ENCODE results near the gene CERT1. TPM values are rescaled to one million over a fixed set of nuclear protein-coding genes. Genes with fewer than 3 reads are reported as not detected.

CERT1 gene
- total and polyA plus RNA-seq, 2 donors (not counting 3 experiments of a cell fraction or from before 2014, with no cell fraction given) = 8.0 to 21.3 TPM

DNA sequence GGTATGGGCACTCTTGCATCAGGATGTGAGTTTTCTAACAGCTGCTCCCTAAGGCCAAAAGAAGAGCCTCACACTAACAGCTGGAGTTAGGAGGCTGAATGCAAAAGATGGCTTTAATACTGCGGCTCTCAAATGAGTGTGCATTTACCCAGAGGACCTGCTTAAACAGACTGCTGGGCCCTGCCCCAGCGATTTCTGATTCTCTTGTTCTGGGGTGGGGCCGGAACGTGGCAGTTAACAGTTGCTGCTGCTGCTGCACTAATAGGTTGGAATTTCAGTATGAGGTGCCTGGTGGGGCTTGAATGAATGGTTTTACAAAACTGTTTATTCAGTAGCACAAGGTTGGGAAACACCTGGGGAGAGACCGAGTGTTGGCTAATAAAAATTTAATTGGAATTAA lies 148.3 kb downstream of the CERT1 start:
- Histone ChIP-seq H3K4me1 (ENCODE audit: control insufficient read depth, extremely low read depth, insufficient read depth, low read length) (peaks cover 7% of the 10 kb centered on the region), H3K27me3 (ENCODE audit: control insufficient read depth in 2 of 2, insufficient read depth in 2 of 2, low read length in 2 of 2) (no peaks in the 10 kb centered on the region), H3K9me3 (replicated peaks; ENCODE audit: control insufficient read depth, insufficient read depth, low read length) (no peaks in the 10 kb centered on the region), H3K27ac (ENCODE audit: insufficient read depth, low read depth, low read length) (no peak overlapping the region), H2AFZ (ENCODE audit: low read depth, low read length) (no peak overlapping the region), H3K4me3 (replicated peaks in 1 of 3; ENCODE audit: insufficient read depth in 1 of 3, low read depth in 1 of 3, low read length in 3 of 3) (no peak overlapping the region), H3K9ac (replicated peaks; ENCODE audit: extremely low read depth, insufficient read depth, low read length) (no peak overlapping the region), H4K20me1 (replicated peaks; ENCODE audit: control insufficient read depth, extremely low read depth, insufficient read depth, low read length) (no peaks in the 10 kb centered on the region), H3K9me1 (replicated peaks; ENCODE audit: control insufficient read depth, extremely low read depth, insufficient read depth, low read length) (no peaks in the 10 kb centered on the region), H3K79me2 (ENCODE audit: control insufficient read depth, insufficient read depth, low read length) (no peaks in the 10 kb centered on the region), H3K4me2 (ENCODE audit: insufficient read depth, low read length) (no peak overlapping the region), H3K36me3 (ENCODE audit: control insufficient read depth in 2 of 2, extremely low read depth in 1 of 2, insufficient read depth in 2 of 2, low read length in 2 of 2) (peaks cover 15 to 22% of the 10 kb centered on the region in 2 experiments)
- intact Hi-C loops (cut with micrococcal nuclease) (no loop called here), dilution Hi-C loops (cut with MboI; ENCODE audit: extremely low pct_ligation_motif_present, low sequenced_read_pairs) (no loop called here)
- FAIRE-seq = no peak
- ChIA-PET POLR2A (no interaction called here), CTCF (interaction anchor here (1.5 to 2.2 kb wide), 2 partner anchors 15 to 318 kb away, joined by 4 to 6 read pairs; no protein-coding TSS in a partner anchor)
- no peak for DNase-seq (ENCODE audit: low read depth, low spot score)
- BruUV-seq (replicated peaks) = no TSS peak
- TF ChIP-seq MYC (IDR thresholded peaks at IDR 0.05; ENCODE audit: low read depth, low read length) (no peak), POLR2AphosphoS5 (IDR thresholded peaks at IDR 0.05; ENCODE audit: insufficient read depth, low read depth, low read length) (no peak), GATA2 (IDR thresholded peaks at IDR 0.05; ENCODE audit: insufficient read depth, insufficient read length, low read depth, low read length) (no peak), POLR2A (IDR thresholded peaks at IDR 0.05; ENCODE audit: low read depth, low read length) (no peak), JUN (IDR thresholded peaks at IDR 0.05; ENCODE audit: borderline replicate concordance, insufficient read depth, insufficient read length, low read depth) (no peak), FOS (IDR thresholded peaks at IDR 0.05; ENCODE audit: borderline replicate concordance, insufficient read depth, low read length) (no peak), EZH2 (IDR thresholded peaks at IDR 0.05; ENCODE audit: borderline replicate concordance, low read depth, low read length, severe bottlenecking) (no peak), MAX (IDR thresholded peaks at IDR 0.05; ENCODE audit: insufficient read depth, insufficient read length) (no peak)
- TF ChIP-seq, protein P1, sequence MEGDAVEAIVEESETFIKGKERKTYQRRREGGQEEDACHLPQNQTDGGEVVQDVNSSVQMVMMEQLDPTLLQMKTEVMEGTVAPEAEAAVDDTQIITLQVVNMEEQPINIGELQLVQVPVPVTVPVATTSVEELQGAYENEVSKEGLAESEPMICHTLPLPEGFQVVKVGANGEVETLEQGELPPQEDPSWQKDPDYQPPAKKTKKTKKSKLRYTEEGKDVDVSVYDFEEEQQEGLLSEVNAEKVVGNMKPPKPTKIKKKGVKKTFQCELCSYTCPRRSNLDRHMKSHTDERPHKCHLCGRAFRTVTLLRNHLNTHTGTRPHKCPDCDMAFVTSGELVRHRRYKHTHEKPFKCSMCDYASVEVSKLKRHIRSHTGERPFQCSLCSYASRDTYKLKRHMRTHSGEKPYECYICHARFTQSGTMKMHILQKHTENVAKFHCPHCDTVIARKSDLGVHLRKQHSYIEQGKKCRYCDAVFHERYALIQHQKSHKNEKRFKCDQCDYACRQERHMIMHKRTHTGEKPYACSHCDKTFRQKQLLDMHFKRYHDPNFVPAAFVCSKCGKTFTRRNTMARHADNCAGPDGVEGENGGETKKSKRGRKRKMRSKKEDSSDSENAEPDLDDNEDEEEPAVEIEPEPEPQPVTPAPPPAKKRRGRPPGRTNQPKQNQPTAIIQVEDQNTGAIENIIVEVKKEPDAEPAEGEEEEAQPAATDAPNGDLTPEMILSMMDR (IDR thresholded peaks at IDR 0.05; ENCODE audit: extremely low read depth in 1 of 2, insufficient read depth in 1 of 2, low read depth in 1 of 2, low read length in 2 of 2) = no peak

Measured in endothelial cell of umbilical vein (primary cell).